ENCODE data around the gene SHC2.

The SHC2 gene

GRCh38 chr19:465056-465816 lies 4.4 kb upstream of the SHC2 start:
- Histone ChIP-seq H3K79me2 (ENCODE audit: insufficient read depth, low read length) (no peaks in the 10 kb centered on the region), H3K9me2 (replicated peaks; ENCODE audit: low read depth, low read length) (no peaks in the 10 kb centered on the region), H2AFZ (ENCODE audit: low read length) (no peak overlapping the region), H3K4me3 (ENCODE audit: low read length, poor library complexity, severe bottlenecking) (no peak overlapping the region), H3K9me3 (ENCODE audit: insufficient read depth, low read depth, low read length) (peaks cover 3% of the 10 kb centered on the region; the same call in 1 of the 2 replicates), H3F3A (ENCODE audit: low read depth) (no peaks in the 10 kb centered on the region), H3K4me2 (ENCODE audit: low read depth, low read length, poor library complexity, severe bottlenecking) (no peak overlapping the region), H3K9ac (ENCODE audit: low read depth, low read length, poor library complexity, severe bottlenecking) (no peak overlapping the region), H3K4me1 (ENCODE audit: insufficient read depth, low read length, poor library complexity, severe bottlenecking) (no peaks in the 10 kb centered on the region), H3K36me3 (ENCODE audit: insufficient read depth, low read length) (no peaks in the 10 kb centered on the region), H4K20me1 (ENCODE audit: insufficient read depth, low read length, poor library complexity, severe bottlenecking) (no peaks in the 10 kb centered on the region), H3K27me3 (ENCODE audit: insufficient read depth, low read length, poor library complexity, severe bottlenecking) (no peaks in the 10 kb centered on the region)
- no peak for TF ChIP-seq CTCF (conservative IDR thresholded peaks at IDR 0.05; ENCODE audit: low read length)

GRCh38 chr19:464208-464545 lies 3.3 kb upstream of the SHC2 start:
- Histone ChIP-seq H3K4me3 (ENCODE audit: low read length, poor library complexity, severe bottlenecking) (no peak overlapping the region), H3K36me3 (ENCODE audit: insufficient read depth, low read length) (no peaks in the 10 kb centered on the region), H3K9me3 (ENCODE audit: insufficient read depth, low read depth, low read length) (peaks cover 3% of the 10 kb centered on the region; the same call in 1 of the 2 replicates), H4K20me1 (ENCODE audit: insufficient read depth, low read length, poor library complexity, severe bottlenecking) (no peaks in the 10 kb centered on the region), H3K4me1 (ENCODE audit: insufficient read depth, low read length, poor library complexity, severe bottlenecking) (no peaks in the 10 kb centered on the region), H3K9me2 (replicated peaks; ENCODE audit: low read depth, low read length) (no peaks in the 10 kb centered on the region), H3K4me2 (ENCODE audit: low read depth, low read length, poor library complexity, severe bottlenecking) (no peak overlapping the region), H3F3A (ENCODE audit: low read depth) (no peaks in the 10 kb centered on the region), H2AFZ (ENCODE audit: low read length) (no peak overlapping the region), H3K27me3 (ENCODE audit: insufficient read depth, low read length, poor library complexity, severe bottlenecking) (no peaks in the 10 kb centered on the region), H3K79me2 (ENCODE audit: insufficient read depth, low read length) (no peaks in the 10 kb centered on the region), H3K9ac (ENCODE audit: low read depth, low read length, poor library complexity, severe bottlenecking) (no peak overlapping the region)
- TF ChIP-seq CTCF (conservative IDR thresholded peaks at IDR 0.05; ENCODE audit: low read length), result no peak

GRCh38 chr19:463483-464207 lies 2.8 kb upstream of the SHC2 start:
- Histone ChIP-seq H3K4me1 (ENCODE audit: insufficient read depth, low read length, poor library complexity, severe bottlenecking) (no peaks in the 10 kb centered on the region), H3K9me3 (ENCODE audit: insufficient read depth, low read depth, low read length) (peaks cover 3% of the 10 kb centered on the region; the same call in 1 of the 2 replicates), H3K36me3 (ENCODE audit: insufficient read depth, low read length) (no peaks in the 10 kb centered on the region), H4K20me1 (ENCODE audit: insufficient read depth, low read length, poor library complexity, severe bottlenecking) (no peaks in the 10 kb centered on the region), H3K79me2 (ENCODE audit: insufficient read depth, low read length) (no peaks in the 10 kb centered on the region), H3K9ac (ENCODE audit: low read depth, low read length, poor library complexity, severe bottlenecking) (no peak overlapping the region), H3K9me2 (replicated peaks; ENCODE audit: low read depth, low read length) (no peaks in the 10 kb centered on the region), H2AFZ (ENCODE audit: low read length) (no peak overlapping the region), H3F3A (ENCODE audit: low read depth) (no peaks in the 10 kb centered on the region), H3K4me2 (ENCODE audit: low read depth, low read length, poor library complexity, severe bottlenecking) (no peak overlapping the region), H3K27me3 (ENCODE audit: insufficient read depth, low read length, poor library complexity, severe bottlenecking) (no peaks in the 10 kb centered on the region), H3K4me3 (ENCODE audit: low read length, poor library complexity, severe bottlenecking) (no peak overlapping the region)
- TF ChIP-seq CTCF (conservative IDR thresholded peaks at IDR 0.05; ENCODE audit: low read length) (no peak), EZH2phosphoT487 (IDR thresholded peaks at IDR 0.05; ENCODE audit: borderline replicate concordance) (no peak)

Measured in Loucy (cell line).